COLO668 (cell line): ENCODE measurements around the gene PHACTR1.

ENCODE experiments used
- DNase-seq: peaks from one replicate; lab custom pipeline; 2025; ENCODE audit not compliant: unreplicated experiment; lab: John Stamatoyannopoulos, UW

Gene PHACTR1

DNA sequence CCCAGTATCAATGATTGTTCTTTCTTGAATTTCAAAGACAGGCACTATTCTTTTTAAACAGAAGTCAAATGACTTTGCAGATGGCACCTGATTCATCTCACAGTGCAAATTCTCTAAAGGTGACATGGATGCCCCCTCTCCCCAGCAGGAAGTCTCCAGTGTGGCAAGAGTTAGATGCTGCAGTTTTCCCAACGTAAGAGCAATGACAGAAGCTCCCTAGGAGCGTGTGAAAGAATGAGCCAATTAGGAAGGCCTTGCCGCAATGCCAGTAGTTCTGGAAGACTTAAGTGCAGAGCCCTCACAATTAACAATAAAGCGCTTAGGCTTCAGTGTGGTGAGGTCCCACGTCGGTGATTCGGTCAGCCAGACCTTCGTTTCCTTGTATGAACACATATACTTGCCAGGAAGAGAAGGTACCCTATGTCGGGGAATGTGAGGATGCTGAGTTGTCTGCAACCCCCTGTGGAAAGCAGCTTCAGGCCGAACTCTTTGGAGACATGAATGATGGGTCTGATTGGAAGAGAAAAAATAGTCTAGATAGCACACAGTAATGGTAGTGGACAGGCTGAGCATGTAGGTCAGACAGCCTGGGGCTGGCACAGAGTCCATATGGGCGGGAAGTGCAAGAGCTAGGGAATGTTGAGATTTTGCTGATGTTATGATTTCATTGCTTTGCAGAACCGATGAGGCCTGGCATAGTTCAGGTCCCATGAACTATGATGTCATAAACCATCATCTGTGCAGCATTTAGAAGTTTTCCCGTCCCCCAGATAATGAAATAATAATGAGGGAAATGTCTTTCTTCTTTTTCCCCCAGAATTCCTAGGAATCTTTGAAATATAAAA, 132.6 kb downstream of the PHACTR1 start:
- DNase-seq, result no peak

DNA sequence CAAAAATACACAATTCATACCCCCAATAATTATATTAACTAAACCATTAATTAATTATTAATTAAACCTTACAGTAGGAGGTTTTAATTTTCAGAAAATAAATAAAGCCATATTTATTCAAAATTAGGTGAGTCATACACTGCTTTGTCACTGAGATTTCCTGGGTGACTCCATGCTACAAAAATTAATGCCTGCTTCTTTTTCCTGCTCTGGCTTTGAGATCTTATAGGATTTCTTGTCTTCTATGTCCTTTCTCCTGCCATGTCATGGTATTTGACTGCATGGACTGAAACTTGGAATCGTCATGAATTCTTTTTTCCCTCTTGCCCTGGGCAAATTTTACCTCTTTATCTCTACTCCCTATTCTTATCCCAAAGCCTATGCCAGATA, 133.2 kb downstream of the PHACTR1 start:
- no peak for DNase-seq

GRCh38 chr6:12851123-12851695, 134.6 kb downstream of the PHACTR1 start:
- no peak for DNase-seq

DNA sequence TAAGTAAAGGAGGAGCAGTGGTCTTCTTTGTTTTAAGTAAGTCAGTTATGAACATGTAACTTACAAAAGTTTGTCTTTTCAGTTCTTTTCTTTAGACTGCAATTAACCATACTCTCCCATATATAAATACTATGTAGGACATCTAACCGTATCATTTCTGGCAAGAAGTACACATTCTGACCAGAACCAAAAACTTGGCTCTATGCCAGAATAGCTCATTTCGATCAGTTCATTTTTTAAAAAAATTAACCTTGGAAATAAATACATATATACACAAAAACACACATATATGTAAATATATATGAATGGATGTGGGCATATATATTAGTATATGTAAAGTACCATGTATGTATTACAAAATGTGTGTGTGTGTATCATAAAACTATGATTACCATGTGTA, 145.0 kb downstream of the PHACTR1 start:
- DNase-seq, result no peak

- no peak for DNase-seq
These were observed 148.6 kb downstream of the PHACTR1 start for GRCh38 chr6:12865117-12865516.

DNA sequence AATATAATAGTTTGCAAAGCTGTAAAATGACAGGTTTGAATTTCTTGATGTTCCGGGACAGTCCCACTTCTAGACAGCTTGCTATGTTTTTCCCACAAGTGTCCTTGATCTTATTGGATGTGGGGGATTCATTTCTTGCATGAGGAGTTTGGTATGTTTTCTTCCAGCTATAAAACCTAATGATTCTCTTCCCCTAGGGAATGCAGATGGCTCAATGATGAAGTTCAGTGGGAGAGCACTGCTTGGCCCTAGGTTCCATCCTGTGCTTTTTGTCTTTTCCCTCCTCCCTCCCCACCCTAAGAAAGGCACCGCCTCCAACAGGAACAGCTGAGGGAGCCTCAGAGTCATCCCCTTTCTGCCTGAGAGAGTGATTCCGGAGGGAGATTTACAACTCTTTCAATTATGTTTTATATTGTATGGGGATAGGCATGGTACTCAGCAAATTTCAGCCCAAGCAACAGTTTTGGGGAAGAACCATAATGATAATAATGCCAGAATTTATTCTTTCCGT, 149.2 kb downstream of the PHACTR1 start:
- no peak for DNase-seq

DNA sequence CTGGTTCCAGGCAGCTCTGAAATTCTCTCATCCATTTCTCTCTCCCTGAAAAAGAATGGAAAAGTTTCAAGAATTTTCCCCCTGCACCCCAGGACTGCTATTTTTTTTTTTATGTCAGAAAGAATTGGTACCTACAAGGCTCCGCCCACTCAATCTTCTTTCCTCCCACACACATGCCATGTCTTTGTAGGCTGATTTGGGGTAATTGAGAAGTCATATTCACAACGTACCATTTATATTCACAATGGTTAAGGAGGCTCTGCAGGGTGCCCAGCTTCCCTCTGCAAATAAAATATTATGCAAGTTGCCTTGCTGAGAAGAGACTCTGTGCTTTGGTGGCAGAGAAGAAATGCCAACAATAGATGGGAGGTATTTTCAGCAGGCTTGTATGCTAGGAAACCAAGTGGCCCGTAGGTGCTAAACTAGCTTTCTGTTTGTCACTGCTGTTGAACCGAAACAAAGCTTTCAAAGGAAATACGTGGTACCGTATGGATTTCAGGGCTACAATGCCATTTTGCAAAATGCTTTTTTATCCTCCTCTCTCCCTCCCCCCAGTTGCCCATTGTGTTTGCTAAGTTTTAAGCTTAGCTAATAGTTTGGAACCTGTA, 150.0 kb downstream of the PHACTR1 start:
- DNase-seq, result no peak

DNA sequence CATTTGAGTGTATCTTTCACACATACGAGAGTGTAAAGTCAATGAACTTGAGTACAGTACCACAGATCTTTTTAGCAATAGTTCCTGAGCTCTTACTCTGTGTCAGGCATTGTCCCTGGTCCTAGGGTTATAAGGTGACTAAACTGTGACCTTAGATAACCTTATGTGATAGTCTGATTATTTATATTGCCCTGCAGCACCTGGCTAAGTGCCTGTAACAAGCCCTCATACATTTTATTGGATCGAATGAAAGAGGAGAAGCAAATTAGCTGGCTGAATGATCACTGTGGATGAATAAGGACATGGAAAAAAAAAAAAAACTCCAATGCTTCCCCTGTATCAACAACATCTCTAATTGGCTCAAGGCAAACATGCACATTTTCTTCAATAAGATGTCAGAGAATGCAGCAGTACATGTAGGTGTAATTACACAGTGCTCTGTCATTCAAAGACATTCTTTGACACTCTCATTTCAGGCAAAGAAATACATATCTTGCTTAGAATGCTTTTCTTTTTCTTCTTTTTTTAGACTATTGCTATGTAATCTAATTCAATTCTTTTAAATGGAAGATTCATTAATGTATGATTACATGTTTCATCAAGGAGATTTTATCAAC, 153.4 kb downstream of the PHACTR1 start:
- DNase-seq, result no peak

DNA sequence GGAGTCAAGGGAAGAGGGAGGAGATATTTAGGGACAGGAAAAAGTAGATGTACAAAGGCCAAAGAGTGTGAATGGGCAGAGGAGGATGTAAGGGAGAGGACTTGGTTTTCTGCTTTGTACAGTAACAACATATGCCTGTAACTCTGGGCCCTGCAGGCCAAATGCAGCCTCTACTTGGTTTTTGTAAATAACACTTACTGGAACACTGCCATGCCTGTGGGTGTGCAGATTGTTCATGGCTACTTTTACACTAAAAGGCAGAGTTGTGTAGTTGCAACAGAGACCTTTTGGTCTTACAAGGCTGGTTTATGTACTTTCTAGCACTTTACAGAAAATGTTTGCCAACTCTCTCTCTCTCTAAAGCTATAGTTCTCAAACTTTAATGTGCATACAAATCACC, 157.1 kb downstream of the PHACTR1 start:
- DNase-seq, result no peak

DNA sequence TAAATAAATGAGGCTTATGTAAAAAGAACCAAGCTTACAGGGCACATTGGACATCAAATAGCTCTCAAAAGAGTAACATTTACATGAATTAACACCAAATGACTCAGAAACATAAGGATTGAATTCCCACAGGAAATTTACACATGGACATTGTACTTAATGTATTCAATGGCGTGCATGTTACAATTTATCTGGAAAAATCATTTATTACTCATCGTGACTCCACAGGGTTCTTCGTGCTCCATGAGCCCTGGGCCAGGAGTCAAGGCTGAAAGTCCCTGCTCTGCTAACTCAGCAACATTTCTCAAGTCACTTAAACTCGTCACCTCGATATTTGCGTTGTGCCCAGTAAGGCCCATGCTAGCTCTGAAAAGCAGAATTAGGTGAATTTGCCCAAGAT, 158.5 kb downstream of the PHACTR1 start:
- DNase-seq, result no peak

DNA sequence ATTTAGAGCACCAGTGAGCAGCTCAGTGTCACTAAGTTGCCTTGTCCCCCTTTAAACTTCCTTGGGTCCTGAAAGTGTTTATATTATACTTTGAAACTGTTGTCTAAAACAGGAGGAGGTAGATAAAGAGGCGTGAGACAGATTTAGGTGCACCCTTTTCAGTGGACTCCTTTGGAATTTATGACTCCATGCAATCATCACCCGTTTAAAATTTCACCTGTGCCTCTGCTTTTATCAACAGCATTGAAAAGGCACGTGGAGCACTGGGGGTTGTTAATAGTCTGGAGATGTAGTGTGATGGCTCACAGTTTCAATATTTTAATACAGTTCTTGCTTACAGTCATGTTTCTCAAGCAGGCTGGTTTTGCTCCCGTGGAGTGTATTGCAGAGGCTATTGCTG, 162.2 kb downstream of the PHACTR1 start:
- DNase-seq, result no peak

- DNase-seq, result peak; percentile 19
These were observed 166.3 kb downstream of the PHACTR1 start for GRCh38 chr6:12882761-12883290.

DNA sequence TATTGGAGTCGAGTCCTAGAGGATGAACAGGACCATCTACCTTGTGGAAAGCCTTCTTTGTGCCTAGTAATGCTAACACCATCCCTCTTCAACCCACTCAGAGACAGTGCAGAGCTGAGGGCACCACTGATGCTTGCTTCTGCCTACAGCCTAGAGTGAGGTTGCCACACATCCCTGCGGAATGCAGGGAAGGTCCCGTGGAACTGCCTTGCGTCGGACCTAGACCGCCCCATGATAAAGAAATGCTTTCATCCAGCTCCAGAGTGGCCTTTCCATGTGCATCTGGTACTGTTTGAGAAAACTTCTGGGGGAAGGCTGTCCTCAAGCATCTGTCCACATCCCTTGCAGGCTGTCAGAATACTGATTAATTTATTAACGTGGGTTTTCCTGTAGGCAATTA, 168.4 kb downstream of the PHACTR1 start:
- DNase-seq, result no peak

DNA sequence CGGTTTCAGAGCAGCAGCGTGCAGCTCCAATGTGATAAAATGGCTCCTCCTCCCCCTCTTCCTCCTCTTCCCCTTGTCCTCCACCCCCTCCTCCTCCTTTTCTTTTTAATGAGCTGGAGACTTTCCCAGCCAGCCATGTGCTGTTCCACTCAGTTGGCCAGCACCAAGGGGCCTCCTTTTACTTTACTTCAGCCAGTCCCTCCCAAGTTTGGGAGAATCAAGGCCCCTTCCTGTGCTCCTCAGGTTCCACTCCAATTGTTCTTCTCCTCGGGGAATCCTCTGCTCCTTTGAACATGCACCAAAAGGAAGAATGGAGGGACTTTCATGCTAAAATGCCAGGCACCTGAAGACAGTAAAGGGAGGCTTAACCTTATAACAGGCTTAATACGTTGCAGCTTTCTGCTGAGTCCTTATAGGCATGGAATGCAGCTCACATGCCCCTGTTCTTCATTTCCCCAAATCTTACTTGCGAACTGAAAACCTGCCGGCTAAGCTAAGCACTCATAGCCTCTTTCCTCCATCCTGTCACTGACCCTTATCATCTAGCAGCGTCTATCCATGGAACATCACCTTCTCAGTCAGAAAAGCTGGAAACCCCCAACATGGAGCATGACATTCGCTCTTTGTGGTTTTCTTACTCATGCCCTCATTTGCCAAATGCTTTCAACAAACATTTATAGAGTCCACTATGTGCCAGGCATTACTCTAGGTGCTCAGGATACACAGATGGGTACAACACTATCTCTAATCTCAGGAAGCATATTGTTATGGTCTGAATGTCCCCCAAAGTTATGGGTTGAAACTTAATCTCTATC, 170.6 kb downstream of the PHACTR1 start:
- no peak for DNase-seq

DNA sequence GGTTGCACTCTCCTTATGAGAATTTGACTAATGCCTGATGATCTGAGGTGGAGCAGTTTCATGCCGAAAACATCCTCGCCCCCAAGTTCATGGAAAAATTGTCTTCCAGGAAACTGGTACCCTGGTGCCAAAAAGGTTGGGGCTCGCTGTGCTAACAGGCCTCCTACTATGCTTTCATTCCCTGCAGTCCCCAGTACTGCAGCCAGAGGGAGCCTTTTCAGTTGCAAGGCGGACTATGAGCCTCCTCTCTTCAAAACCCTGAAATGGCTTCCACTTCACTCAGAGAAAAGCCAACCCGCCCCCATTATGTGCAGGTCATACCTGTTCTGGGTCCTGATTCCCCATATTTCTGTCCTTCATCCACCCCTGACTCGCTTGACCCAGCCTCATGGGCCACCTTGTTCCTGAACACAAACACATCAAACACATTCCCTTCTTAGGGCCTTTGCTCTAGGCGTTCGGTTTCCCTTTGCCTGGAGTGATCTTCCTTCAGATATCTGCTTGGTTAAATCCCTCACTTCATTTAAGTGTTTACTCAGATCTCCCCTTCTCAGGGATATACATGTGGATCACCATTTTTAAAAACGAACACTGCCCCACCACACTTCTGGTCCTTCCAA, 173.7 kb downstream of the PHACTR1 start:
- no peak for DNase-seq

DNA sequence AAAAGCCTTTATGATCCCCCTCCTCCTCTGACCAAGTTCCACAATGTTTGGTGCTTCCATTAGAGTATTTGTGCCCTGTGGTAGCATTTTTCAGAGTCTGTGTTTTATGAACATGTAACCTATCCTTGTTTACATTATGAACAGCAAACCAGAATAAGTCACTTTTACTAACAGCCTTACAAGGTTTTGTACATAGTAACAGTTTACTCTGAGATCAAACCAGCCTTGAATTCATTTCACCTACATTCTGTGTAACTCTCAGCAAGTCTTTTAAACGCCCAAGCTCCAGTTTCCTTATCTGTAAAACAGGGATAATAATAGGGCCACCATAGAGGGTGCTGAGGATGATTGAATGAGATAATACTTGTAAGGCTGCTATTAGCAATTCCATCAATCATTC, 175.0 kb downstream of the PHACTR1 start:
- no peak for DNase-seq

- no peak for DNase-seq
These were observed 175.6 kb downstream of the PHACTR1 start for GRCh38 chr6:12892151-12892550.

GRCh38 chr6:12893036-12893435, 176.5 kb downstream of the PHACTR1 start:
- peak; percentile 8 for DNase-seq

- DNase-seq, result no peak
These were observed 179.2 kb downstream of the PHACTR1 start for GRCh38 chr6:12895721-12896120.

- no peak for DNase-seq
These were observed 179.7 kb downstream of the PHACTR1 start for GRCh38 chr6:12896208-12896733.
